GM23338 (cell line): ENCODE results near the gene GRK5. TPM values are rescaled to one million over a fixed set of nuclear protein-coding genes. Genes with fewer than 3 reads are reported as not detected.

Experiments used
- ATAC-seq: fragments of 200-7000 bp; cut with Tn5 transposase; 3 replicates; pipeline ENCODE4 v1.9.1; 2020
- DNase-seq: peaks from one replicate; pipeline ENCODE4 v3.0.0-alpha.2; 2015; ENCODE audit warnings: low spot score
- H2AFZ ChIP-seq: fragments of 200-600 bp; sonication (generic); 2 replicates; pipeline ENCODE4 v1.8.0; 2016; ENCODE audit warnings: antibody characterized with exemption, mild to moderate bottlenecking, moderate library complexity
- H3F3A ChIP-seq: fragments of 200-600 bp; sonication (generic); replicated peaks from 2 replicates; pipeline ENCODE4 v1.8.0; 2017; ENCODE audit warnings: antibody characterized with exemption, mixed run types, low read depth
- H3K27ac ChIP-seq: fragments of 200-600 bp; sonication (generic); 2 replicates; pipeline ENCODE4 v1.6.1; 2016; ENCODE audit warnings: low read depth
- H3K27me3 ChIP-seq: fragments of 200-600 bp; sonication (generic); 2 replicates; pipeline ENCODE4 v1.8.0; 2016; ENCODE audit warnings: mild to moderate bottlenecking, mixed run types, moderate library complexity; ENCODE audit not compliant: insufficient read depth
- H3K36me3 ChIP-seq: fragments of 200-600 bp; sonication (generic); 2 replicates; pipeline ENCODE4 v1.8.0; 2016; ENCODE audit warnings: mild to moderate bottlenecking; ENCODE audit not compliant: insufficient read depth
- H3K4me1 ChIP-seq: fragments of 200-600 bp; sonication (generic); 2 replicates; pipeline ENCODE4 v1.8.0; 2016; ENCODE audit warnings: mild to moderate bottlenecking, moderate library complexity; ENCODE audit not compliant: insufficient read depth
- H3K4me2 ChIP-seq: fragments of 200-600 bp; sonication (generic); 2 replicates; pipeline ENCODE4 v1.7.1; 2017; ENCODE audit warnings: mixed run types
- H3K4me3 ChIP-seq: fragments of 200-600 bp; sonication (generic); 2 replicates; pipeline ENCODE4 v1.6.1; 2016; ENCODE audit warnings: mixed run types
- H3K79me2 ChIP-seq: fragments of 200-600 bp; sonication (generic); replicated peaks from 2 replicates; pipeline ENCODE4 v1.8.0; 2017; ENCODE audit warnings: mild to moderate bottlenecking; ENCODE audit not compliant: insufficient read depth
- H3K9me2 ChIP-seq: fragments of 200-600 bp; sonication (generic); 2 replicates; pipeline ENCODE4 v1.8.0; 2017; ENCODE audit not compliant: insufficient read depth
- H4K20me1 ChIP-seq: fragments of 200-600 bp; sonication (generic); replicated peaks from 2 replicates; pipeline ENCODE4 v1.8.0; 2017; ENCODE audit warnings: mild to moderate bottlenecking; ENCODE audit not compliant: insufficient read depth
- H3K27ac Mint-ChIP-seq: 2 replicates; pipeline ENCODE4 v1.8.0; 2020; ENCODE audit warnings: inconsistent platforms, mild to moderate bottlenecking, moderate library complexity, mixed read lengths
- H3K27me3 Mint-ChIP-seq: 3 replicates; pipeline ENCODE4 v1.8.0; 2022; ENCODE audit warnings: low read depth, mild to moderate bottlenecking, moderate library complexity, mixed read lengths, inconsistent platforms; ENCODE audit not compliant: insufficient read depth, poor library complexity
- H3K36me3 Mint-ChIP-seq: 3 replicates; pipeline ENCODE4 v1.8.0; 2021; ENCODE audit warnings: low read depth, mild to moderate bottlenecking, inconsistent platforms, moderate library complexity, mixed read lengths
- H3K4me1 Mint-ChIP-seq: 3 replicates; pipeline ENCODE4 v1.8.0; 2020; ENCODE audit warnings: mild to moderate bottlenecking, inconsistent platforms, mixed read lengths
- H3K4me3 Mint-ChIP-seq: 3 replicates; pipeline ENCODE4 v1.8.0; 2021; ENCODE audit warnings: moderate library complexity, mild to moderate bottlenecking, inconsistent platforms, mixed read lengths
- H3K9me3 Mint-ChIP-seq: 3 replicates; pipeline ENCODE4 v1.8.0; 2020; ENCODE audit warnings: moderate library complexity, mild to moderate bottlenecking, inconsistent platforms, mixed read lengths
- CREB1 ChIP-seq: fragments of 250-450 bp; sonication (Bioruptor Pico); IDR thresholded peaks from 2 replicates; pipeline ENCODE4 v1.5.0; 2020; ENCODE audit warnings: low read depth, mild to moderate bottlenecking, moderate library complexity
- CTCF ChIP-seq, 2 experiments: fragments of 200-600 bp in 1 of 2; sonication (generic) in 1 of 2; conservative IDR thresholded peaks; 2 replicates each; pipeline versions ENCODE4 v1.5.1 to v1.6.1; 2016 to 2017; ENCODE audit warnings: antibody characterized with exemption in 2 of 2, low read depth in 2 of 2, mild to moderate bottlenecking in 2 of 2, moderate library complexity in 1 of 2
- EZH2 ChIP-seq: fragments of 200-600 bp; sonication (generic); IDR thresholded peaks from one replicate; pipeline ENCODE4 v1.8.0; 2017; ENCODE audit warnings: antibody characterized with exemption, mild to moderate bottlenecking, low read depth; ENCODE audit not compliant: unreplicated experiment
- EZH2phosphoT487 ChIP-seq: fragments of 200-600 bp; sonication (generic); IDR thresholded peaks from one replicate; pipeline ENCODE4 v1.8.1; 2018; ENCODE audit warnings: antibody characterized with exemption; ENCODE audit not compliant: unreplicated experiment
- JUNB ChIP-seq: IDR thresholded peaks from one replicate; pipeline ENCODE4 v1.6.1; 2016; ENCODE audit warnings: antibody characterized with exemption; ENCODE audit not compliant: unreplicated experiment
- NANOG ChIP-seq: IDR thresholded peaks from 2 replicates; pipeline ENCODE4 v1.6.1; 2016; ENCODE audit warnings: antibody characterized with exemption, borderline replicate concordance
- POLR2AphosphoS5 ChIP-seq: IDR thresholded peaks from 2 replicates; pipeline ENCODE4 v1.6.1; 2016; ENCODE audit warnings: antibody characterized with exemption, low read depth
- REST ChIP-seq: IDR thresholded peaks from one replicate; pipeline ENCODE4 v1.6.1; 2018; ENCODE audit warnings: antibody characterized with exemption; ENCODE audit not compliant: unreplicated experiment
- STAT1 ChIP-seq: IDR thresholded peaks from one replicate; pipeline ENCODE4 v1.6.1; 2016; ENCODE audit warnings: antibody characterized with exemption; ENCODE audit not compliant: unreplicated experiment
- ZNF114 ChIP-seq: fragments of 250-450 bp; sonication (Bioruptor Pico); IDR thresholded peaks from 2 replicates; pipeline ENCODE4 v1.5.0; 2020; ENCODE audit warnings: mild to moderate bottlenecking, moderate library complexity
- ZNF331 ChIP-seq: fragments of 250-450 bp; sonication (Bioruptor Pico); IDR thresholded peaks from 2 replicates; pipeline ENCODE4 v1.5.0; 2020; ENCODE audit warnings: low read depth, mild to moderate bottlenecking, moderate library complexity
- polyA plus RNA-seq: library from polyadenylated mRNA; unstranded; fragments of >200 nt; fragmentation: Nextera tagmentation; extraction: Ambion mirVana; gene quantifications from 2 replicates; pipeline ENCODE4 v1.2.1, GENCODE V29; 2016
- total RNA-seq: library from RNA; depleted of rRNA; stranded (reverse); fragments of >200 nt; shearing (Covaris generic); gene quantifications from 2 replicates; pipeline ENCODE4 v1.2.3, GENCODE V29; 2014
- TF ChIP-seq, protein P1 (sequence below): fragments of 250-450 bp; sonication (Bioruptor Pico); IDR thresholded peaks from 2 replicates; pipeline ENCODE4 v1.5.0; 2020; ENCODE audit warnings: mild to moderate bottlenecking, moderate library complexity
- TF ChIP-seq, protein P2 (sequence below): IDR thresholded peaks from 2 replicates; pipeline ENCODE4 v1.6.1; 2016; ENCODE audit warnings: antibody characterized with exemption

Gene GRK5
- total and polyA plus RNA-seq, 2 experiments from 2014 or later = 0.53 to 2.0 TPM

GRCh38 chr10:119397416-119397815 lies 190.0 kb downstream of the GRK5 start:
- Histone ChIP-seq H3K4me2 (no peak overlapping the region), H3K79me2 (no peaks in the 10 kb centered on the region), H4K20me1 (no peaks in the 10 kb centered on the region), H3F3A (no peaks in the 10 kb centered on the region), H3K4me3 (no peak overlapping the region), H3K9me2 (no peaks in the 10 kb centered on the region), H3K36me3 (no peaks in the 10 kb centered on the region), H3K27me3 (no peaks in the 10 kb centered on the region), H2AFZ (no peak overlapping the region), H3K27ac (no peak overlapping the region), H3K4me1 (no peaks in the 10 kb centered on the region)
- no peak overlapping the region for H3K4me3 Mint-ChIP-seq
- H3K27ac Mint-ChIP-seq = no peak overlapping the region
- TF ChIP-seq CREB1 (CRISPR knock-in tag) = no peak
- no peak for TF ChIP-seq REST
- no peak for TF ChIP-seq ZNF331 (CRISPR knock-in tag)
- no peak for TF ChIP-seq STAT1
- no peak for TF ChIP-seq POLR2AphosphoS5
- TF ChIP-seq EZH2phosphoT487 = no peak
- no peak for TF ChIP-seq NANOG
- no peak for TF ChIP-seq EZH2
- TF ChIP-seq CTCF (conservative IDR thresholded peaks at IDR 0.05; ENCODE audit: low read depth in 2 of 2) = no peak
- TF ChIP-seq, protein P1, sequence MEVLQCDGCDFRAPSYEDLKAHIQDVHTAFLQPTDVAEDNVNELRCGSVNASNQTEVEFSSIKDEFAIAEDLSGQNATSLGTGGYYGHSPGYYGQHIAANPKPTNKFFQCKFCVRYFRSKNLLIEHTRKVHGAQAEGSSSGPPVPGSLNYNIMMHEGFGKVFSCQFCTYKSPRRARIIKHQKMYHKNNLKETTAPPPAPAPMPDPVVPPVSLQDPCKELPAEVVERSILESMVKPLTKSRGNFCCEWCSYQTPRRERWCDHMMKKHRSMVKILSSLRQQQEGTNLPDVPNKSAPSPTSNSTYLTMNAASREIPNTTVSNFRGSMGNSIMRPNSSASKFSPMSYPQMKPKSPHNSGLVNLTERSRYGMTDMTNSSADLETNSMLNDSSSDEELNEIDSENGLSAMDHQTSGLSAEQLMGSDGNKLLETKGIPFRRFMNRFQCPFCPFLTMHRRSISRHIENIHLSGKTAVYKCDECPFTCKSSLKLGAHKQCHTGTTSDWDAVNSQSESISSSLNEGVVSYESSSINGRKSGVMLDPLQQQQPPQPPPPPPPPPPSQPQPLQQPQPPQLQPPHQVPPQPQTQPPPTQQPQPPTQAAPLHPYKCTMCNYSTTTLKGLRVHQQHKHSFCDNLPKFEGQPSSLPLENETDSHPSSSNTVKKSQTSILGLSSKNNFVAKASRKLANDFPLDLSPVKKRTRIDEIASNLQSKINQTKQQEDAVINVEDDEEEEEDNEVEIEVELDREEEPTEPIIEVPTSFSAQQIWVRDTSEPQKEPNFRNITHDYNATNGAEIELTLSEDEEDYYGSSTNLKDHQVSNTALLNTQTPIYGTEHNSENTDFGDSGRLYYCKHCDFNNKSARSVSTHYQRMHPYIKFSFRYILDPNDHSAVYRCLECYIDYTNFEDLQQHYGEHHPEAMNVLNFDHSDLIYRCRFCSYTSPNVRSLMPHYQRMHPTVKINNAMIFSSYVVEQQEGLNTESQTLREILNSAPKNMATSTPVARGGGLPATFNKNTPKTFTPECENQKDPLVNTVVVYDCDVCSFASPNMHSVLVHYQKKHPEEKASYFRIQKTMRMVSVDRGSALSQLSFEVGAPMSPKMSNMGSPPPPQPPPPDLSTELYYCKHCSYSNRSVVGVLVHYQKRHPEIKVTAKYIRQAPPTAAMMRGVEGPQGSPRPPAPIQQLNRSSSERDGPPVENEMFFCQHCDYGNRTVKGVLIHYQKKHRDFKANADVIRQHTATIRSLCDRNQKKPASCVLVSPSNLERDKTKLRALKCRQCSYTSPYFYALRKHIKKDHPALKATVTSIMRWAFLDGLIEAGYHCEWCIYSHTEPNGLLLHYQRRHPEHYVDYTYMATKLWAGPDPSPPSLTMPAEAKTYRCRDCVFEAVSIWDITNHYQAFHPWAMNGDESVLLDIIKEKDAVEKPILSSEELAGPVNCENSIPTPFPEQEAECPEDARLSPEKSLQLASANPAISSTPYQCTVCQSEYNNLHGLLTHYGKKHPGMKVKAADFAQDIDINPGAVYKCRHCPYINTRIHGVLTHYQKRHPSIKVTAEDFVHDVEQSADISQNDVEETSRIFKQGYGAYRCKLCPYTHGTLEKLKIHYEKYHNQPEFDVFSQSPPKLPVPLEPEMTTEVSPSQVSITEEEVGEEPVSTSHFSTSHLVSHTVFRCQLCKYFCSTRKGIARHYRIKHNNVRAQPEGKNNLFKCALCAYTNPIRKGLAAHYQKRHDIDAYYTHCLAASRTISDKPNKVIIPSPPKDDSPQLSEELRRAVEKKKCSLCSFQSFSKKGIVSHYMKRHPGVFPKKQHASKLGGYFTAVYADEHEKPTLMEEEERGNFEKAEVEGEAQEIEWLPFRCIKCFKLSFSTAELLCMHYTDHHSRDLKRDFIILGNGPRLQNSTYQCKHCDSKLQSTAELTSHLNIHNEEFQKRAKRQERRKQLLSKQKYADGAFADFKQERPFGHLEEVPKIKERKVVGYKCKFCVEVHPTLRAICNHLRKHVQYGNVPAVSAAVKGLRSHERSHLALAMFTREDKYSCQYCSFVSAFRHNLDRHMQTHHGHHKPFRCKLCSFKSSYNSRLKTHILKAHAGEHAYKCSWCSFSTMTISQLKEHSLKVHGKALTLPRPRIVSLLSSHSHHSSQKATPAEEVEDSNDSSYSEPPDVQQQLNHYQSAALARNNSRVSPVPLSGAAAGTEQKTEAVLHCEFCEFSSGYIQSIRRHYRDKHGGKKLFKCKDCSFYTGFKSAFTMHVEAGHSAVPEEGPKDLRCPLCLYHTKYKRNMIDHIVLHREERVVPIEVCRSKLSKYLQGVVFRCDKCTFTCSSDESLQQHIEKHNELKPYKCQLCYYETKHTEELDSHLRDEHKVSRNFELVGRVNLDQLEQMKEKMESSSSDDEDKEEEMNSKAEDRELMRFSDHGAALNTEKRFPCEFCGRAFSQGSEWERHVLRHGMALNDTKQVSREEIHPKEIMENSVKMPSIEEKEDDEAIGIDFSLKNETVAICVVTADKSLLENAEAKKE (CRISPR knock-in tag) = no peak
- no peak for TF ChIP-seq JUNB
- TF ChIP-seq, protein P2, sequence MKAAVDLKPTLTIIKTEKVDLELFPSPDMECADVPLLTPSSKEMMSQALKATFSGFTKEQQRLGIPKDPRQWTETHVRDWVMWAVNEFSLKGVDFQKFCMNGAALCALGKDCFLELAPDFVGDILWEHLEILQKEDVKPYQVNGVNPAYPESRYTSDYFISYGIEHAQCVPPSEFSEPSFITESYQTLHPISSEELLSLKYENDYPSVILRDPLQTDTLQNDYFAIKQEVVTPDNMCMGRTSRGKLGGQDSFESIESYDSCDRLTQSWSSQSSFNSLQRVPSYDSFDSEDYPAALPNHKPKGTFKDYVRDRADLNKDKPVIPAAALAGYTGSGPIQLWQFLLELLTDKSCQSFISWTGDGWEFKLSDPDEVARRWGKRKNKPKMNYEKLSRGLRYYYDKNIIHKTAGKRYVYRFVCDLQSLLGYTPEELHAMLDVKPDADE = no peak
- TF ChIP-seq ZNF114 (CRISPR knock-in tag) = no peak
- no peaks in the 10 kb centered on the region for H3K4me1 Mint-ChIP-seq
- H3K9me3 Mint-ChIP-seq = no peaks in the 10 kb centered on the region
- DNase-seq = no peak
- peaks cover 8% of the 10 kb centered on the region for H3K27me3 Mint-ChIP-seq
- ATAC-seq = no peak
- H3K36me3 Mint-ChIP-seq = no peaks in the 10 kb centered on the region
